DOHH2 (cell line): ENCODE data around the gene FTSJ1.
A peak's percentile ranks its signal among the peaks of the same experiment; 100 is the strongest.

Experiments
- H3F3A ChIP-seq: fragments of 200-600 bp; sonication (generic), shearing (Covaris generic); 2 replicates; pipeline ENCODE4 v1.6.0; 2016; ENCODE audit warnings: antibody characterized with exemption, mild to moderate bottlenecking; ENCODE audit not compliant: control insufficient read depth, insufficient read depth
- H3K27ac ChIP-seq: fragments of 200-600 bp; sonication (generic); 2 replicates; pipeline ENCODE4 v1.5.1; 2014; ENCODE audit warnings: low read depth, mild to moderate bottlenecking, low read length, moderate library complexity
- H3K27me3 ChIP-seq: fragments of 200-600 bp; sonication (generic); 2 replicates; pipeline ENCODE4 v1.6.1; 2014; ENCODE audit warnings: mild to moderate bottlenecking, low read length, mixed read lengths; ENCODE audit not compliant: control insufficient read depth
- H3K36me3 ChIP-seq: fragments of 200-600 bp; sonication (generic); 2 replicates; pipeline ENCODE4 v1.6.1; 2014; ENCODE audit warnings: mild to moderate bottlenecking, low read length, moderate library complexity, mixed read lengths; ENCODE audit not compliant: control insufficient read depth
- H3K4me1 ChIP-seq: fragments of 200-600 bp; sonication (generic); 2 replicates; pipeline ENCODE4 v1.6.1; 2014; ENCODE audit warnings: mild to moderate bottlenecking, low read length, mixed read lengths; ENCODE audit not compliant: control insufficient read depth
- H3K4me2 ChIP-seq: fragments of 200-600 bp; sonication (generic); 2 replicates; pipeline ENCODE4 v1.6.0; 2014; ENCODE audit warnings: mild to moderate bottlenecking, low read length, moderate library complexity
- H3K4me3 ChIP-seq: fragments of 200-600 bp; sonication (generic); 2 replicates; pipeline ENCODE4 v1.5.1; 2014; ENCODE audit warnings: mild to moderate bottlenecking, low read length, mixed read lengths
- H3K79me2 ChIP-seq: fragments of 200-600 bp; sonication (generic); 2 replicates; pipeline ENCODE4 v1.6.1; 2014; ENCODE audit warnings: mild to moderate bottlenecking, low read length, mixed read lengths; ENCODE audit not compliant: control insufficient read depth
- H3K9me2 ChIP-seq: fragments of 200-600 bp; sonication (generic); replicated peaks from 2 replicates; pipeline ENCODE4 v1.6.1; 2014; ENCODE audit warnings: mild to moderate bottlenecking, low read length, mixed read lengths; ENCODE audit not compliant: control insufficient read depth
- H3K9me3 ChIP-seq: fragments of 200-600 bp; sonication (generic); 2 replicates; pipeline ENCODE4 v1.6.1; 2014; ENCODE audit warnings: antibody characterized with exemption, low read length, mixed read lengths; ENCODE audit not compliant: control insufficient read depth, insufficient read depth
- H4K20me1 ChIP-seq: fragments of 200-600 bp; sonication (generic); 2 replicates; pipeline ENCODE4 v1.6.0; 2014; ENCODE audit warnings: low read depth, mild to moderate bottlenecking, antibody characterized with exemption, low read length, moderate library complexity; ENCODE audit not compliant: control insufficient read depth, insufficient read depth
- EZH2phosphoT487 ChIP-seq: fragments of 200-600 bp; sonication (generic); IDR thresholded peaks from 2 replicates; pipeline ENCODE4 v1.6.1; 2017; ENCODE audit warnings: borderline replicate concordance, mild to moderate bottlenecking, antibody characterized with exemption, low read length, moderate library complexity, mixed read lengths
- TF ChIP-seq, protein P1 (sequence below): fragments of 200-600 bp; sonication (generic); IDR thresholded peaks from one replicate; pipeline ENCODE4 v1.5.1; 2014; ENCODE audit warnings: antibody characterized with exemption, mild to moderate bottlenecking, low read depth, low read length; ENCODE audit not compliant: poor library complexity, severe bottlenecking

FTSJ1 gene

DNA sequence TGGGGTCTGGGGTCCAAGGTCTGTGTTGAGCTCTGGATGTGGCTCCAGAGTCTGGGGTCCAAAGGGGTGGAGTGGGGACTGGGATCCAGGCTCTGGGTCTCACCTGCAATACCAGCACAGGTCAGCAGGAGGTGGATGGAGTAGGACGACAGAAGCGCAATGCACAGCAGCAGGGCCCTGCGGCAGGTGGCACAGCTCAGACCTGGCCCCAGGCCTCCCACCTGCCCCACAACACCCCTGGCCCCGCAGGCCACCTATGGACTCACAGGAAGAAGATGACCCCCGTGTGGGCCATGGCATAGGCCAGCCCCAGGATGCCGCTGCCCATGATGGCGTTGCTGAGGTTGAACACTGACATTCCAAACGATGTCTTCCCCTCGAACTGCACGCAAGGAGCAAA, 9.3 kb upstream of the FTSJ1 start:
- Histone ChIP-seq H3K4me2 (peak overlapping the region; percentile 84; the same call in 1 of the 2 replicates), H3K4me1 (peaks cover 20% of the 10 kb centered on the region), H3K79me2 (peaks cover 47% of the 10 kb centered on the region), H3K27me3 (no peaks in the 10 kb centered on the region), H3K4me3 (peak overlapping the region; percentile 92; the same call in 1 of the 2 replicates), H3K27ac (no peak overlapping the region), H3K9me3 (no peaks in the 10 kb centered on the region), H4K20me1 (no peaks in the 10 kb centered on the region), H3K36me3 (peaks cover 42% of the 10 kb centered on the region), H3F3A (no peaks in the 10 kb centered on the region), H3K9me2 (no peaks in the 10 kb centered on the region)
- no peak for TF ChIP-seq EZH2phosphoT487
- TF ChIP-seq, protein P1, sequence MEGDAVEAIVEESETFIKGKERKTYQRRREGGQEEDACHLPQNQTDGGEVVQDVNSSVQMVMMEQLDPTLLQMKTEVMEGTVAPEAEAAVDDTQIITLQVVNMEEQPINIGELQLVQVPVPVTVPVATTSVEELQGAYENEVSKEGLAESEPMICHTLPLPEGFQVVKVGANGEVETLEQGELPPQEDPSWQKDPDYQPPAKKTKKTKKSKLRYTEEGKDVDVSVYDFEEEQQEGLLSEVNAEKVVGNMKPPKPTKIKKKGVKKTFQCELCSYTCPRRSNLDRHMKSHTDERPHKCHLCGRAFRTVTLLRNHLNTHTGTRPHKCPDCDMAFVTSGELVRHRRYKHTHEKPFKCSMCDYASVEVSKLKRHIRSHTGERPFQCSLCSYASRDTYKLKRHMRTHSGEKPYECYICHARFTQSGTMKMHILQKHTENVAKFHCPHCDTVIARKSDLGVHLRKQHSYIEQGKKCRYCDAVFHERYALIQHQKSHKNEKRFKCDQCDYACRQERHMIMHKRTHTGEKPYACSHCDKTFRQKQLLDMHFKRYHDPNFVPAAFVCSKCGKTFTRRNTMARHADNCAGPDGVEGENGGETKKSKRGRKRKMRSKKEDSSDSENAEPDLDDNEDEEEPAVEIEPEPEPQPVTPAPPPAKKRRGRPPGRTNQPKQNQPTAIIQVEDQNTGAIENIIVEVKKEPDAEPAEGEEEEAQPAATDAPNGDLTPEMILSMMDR = peak; percentile 40

DNA sequence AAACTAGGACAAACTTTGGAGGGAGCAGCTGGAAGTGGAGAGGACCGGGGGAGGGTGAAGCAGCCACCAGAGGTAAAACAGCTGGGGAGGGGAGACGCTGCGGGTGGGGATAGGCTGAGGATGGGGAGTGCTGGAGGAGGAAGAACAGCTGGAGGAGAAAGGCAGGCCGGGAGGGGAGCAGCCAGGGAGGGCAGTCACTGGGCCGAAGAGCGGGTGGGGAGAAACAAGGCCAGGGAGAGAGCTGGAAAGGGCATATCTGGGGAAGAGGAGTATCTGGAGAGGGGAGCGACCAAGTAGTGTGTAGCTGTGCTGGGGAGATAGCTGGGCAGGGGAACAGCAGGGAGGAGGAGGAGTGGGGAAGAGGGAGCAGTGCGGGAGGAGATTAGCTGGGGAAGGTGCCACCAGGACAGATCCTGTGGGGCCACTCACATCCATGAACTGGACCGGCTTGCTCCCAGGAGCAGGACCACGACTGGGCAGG, 8.7 kb upstream of the FTSJ1 start:
- peak overlapping the region; percentile 92 for H3K4me3 ChIP-seq
- H3K79me2 ChIP-seq = peaks cover 47% of the 10 kb centered on the region
- peaks cover 20% of the 10 kb centered on the region for H3K4me1 ChIP-seq
- no peak for TF ChIP-seq EZH2phosphoT487
- TF ChIP-seq, protein P1 = no peak
- no peak overlapping the region for H3K27ac ChIP-seq
- peak overlapping the region; percentile 84 for H3K4me2 ChIP-seq
- no peaks in the 10 kb centered on the region for H3K9me2 ChIP-seq
- no peaks in the 10 kb centered on the region for H3F3A ChIP-seq
- no peaks in the 10 kb centered on the region for H3K27me3 ChIP-seq
- no peaks in the 10 kb centered on the region for H4K20me1 ChIP-seq
- H3K9me3 ChIP-seq = no peaks in the 10 kb centered on the region
- peaks cover 37% of the 10 kb centered on the region for H3K36me3 ChIP-seq

DNA sequence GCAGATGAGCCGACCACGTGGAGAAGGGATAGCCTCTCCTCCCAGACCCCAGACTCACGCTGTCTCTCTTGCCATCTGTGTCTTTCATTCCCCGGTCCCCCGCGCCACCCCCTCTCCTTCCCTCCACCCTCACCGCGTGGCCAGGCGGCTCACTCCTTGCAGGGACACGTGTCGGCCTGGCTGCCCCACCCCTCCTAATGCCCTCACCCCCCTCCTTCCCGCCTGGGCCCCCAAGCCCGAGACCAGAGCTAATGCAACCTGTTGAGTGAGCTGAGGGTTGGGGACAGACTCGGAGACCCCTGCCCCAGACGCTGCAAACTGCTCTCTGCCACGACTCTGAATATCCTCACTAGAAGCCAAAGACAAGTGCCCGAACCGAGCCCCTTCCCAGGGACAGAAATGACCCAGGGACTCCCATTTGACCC, 7.7 kb upstream of the FTSJ1 start:
- TF ChIP-seq, protein P1 = no peak
- no peak for TF ChIP-seq EZH2phosphoT487
- Histone ChIP-seq H3K36me3 (peaks cover 32% of the 10 kb centered on the region), H4K20me1 (no peaks in the 10 kb centered on the region), H3K9me3 (no peaks in the 10 kb centered on the region), H3K79me2 (peaks cover 47% of the 10 kb centered on the region), H3K4me1 (peaks cover 20% of the 10 kb centered on the region), H3F3A (no peaks in the 10 kb centered on the region), H3K4me2 (peak overlapping the region; percentile 84), H3K27me3 (no peaks in the 10 kb centered on the region), H3K9me2 (no peaks in the 10 kb centered on the region), H3K4me3 (peak overlapping the region; percentile 92), H3K27ac (peak overlapping the region; percentile 66)
